HepG2 (cell line): ENCODE results near the gene PPP1R18. TPM values are rescaled to one million over a fixed set of nuclear protein-coding genes. Genes with fewer than 3 reads are reported as not detected.

Source experiments
- ATRX ChIP-seq: sonication (generic); formaldehyde crosslinking; IDR thresholded peaks from 2 replicates; pipeline ENCODE4 v1.4.0; 2020; ENCODE audit warnings: missing genetic modification reagents, borderline replicate concordance
- BATF2 ChIP-seq: sonication (generic); formaldehyde crosslinking; IDR thresholded peaks from 2 replicates; pipeline ENCODE4 v1.8.0; 2022; ENCODE audit warnings: mild to moderate bottlenecking, missing genetic modification reagents, moderate library complexity
- FOXA1 ChIP-seq, 2 experiments: fragments of 450-650 bp in 1 of 2; sonication (generic) in 1 of 2; formaldehyde crosslinking in 1 of 2; IDR thresholded peaks; 2 replicates each; pipeline versions ENCODE4 v1.4.0 to v1.6.1; 2016 to 2020; ENCODE audit warnings: missing genetic modification reagents in 1 of 2
- GTF3A ChIP-seq: sonication (generic); formaldehyde crosslinking; conservative IDR thresholded peaks from 2 replicates; pipeline ENCODE4 v1.4.0; 2020; ENCODE audit warnings: mild to moderate bottlenecking, missing genetic modification reagents
- GZF1 ChIP-seq: sonication (generic); formaldehyde crosslinking; IDR thresholded peaks from 2 replicates; pipeline ENCODE4 v1.5.1; 2020; ENCODE audit warnings: mild to moderate bottlenecking, missing genetic modification reagents
- HIC2 ChIP-seq: sonication (generic); formaldehyde crosslinking; IDR thresholded peaks from 2 replicates; pipeline ENCODE4 v1.9.0; 2022; ENCODE audit warnings: low read depth, missing genetic modification reagents
- HNF4G ChIP-seq, 2 experiments: sonication (generic) in 1 of 2; formaldehyde crosslinking in 1 of 2; IDR thresholded peaks; 2 replicates each; pipeline versions ENCODE4 v1.4.0 to v1.6.1; 2011 to 2020; ENCODE audit warnings: borderline replicate concordance in 2 of 2, low read depth in 2 of 2, mild to moderate bottlenecking in 2 of 2, low read length in 1 of 2, missing genetic modification reagents in 1 of 2, moderate library complexity in 1 of 2
- JUNB ChIP-seq: sonication (generic); formaldehyde crosslinking; IDR thresholded peaks from 2 replicates; pipeline ENCODE4 v1.8.0; 2022; ENCODE audit warnings: missing genetic modification reagents, mild to moderate bottlenecking, borderline replicate concordance
- KDM1A ChIP-seq: IDR thresholded peaks from 2 replicates; pipeline ENCODE4 v1.6.1; 2016; ENCODE audit warnings: missing compliant biosample characterization
- MATR3 ChIP-seq: sonication (generic); formaldehyde crosslinking; IDR thresholded peaks from 2 replicates; pipeline ENCODE4 v1.4.0; 2020; ENCODE audit warnings: missing genetic modification reagents
- MIXL1 ChIP-seq: IDR thresholded peaks from 2 replicates; pipeline ENCODE4 v1.6.1; 2016
- MYNN ChIP-seq: sonication (generic); formaldehyde crosslinking; IDR thresholded peaks from 2 replicates; pipeline ENCODE4 v1.4.0; 2020; ENCODE audit warnings: mild to moderate bottlenecking, low read depth, missing genetic modification reagents
- NR2F2 ChIP-seq: IDR thresholded peaks from 2 replicates; pipeline ENCODE4 v1.6.1; 2012; ENCODE audit warnings: low read depth, inconsistent platforms, borderline replicate concordance
- PHF20 ChIP-seq: sonication (generic); formaldehyde crosslinking; IDR thresholded peaks from 2 replicates; pipeline ENCODE4 v1.5.0; 2020; ENCODE audit warnings: mild to moderate bottlenecking, missing genetic modification reagents
- SMARCE1 ChIP-seq: fragments of 450-650 bp; IDR thresholded peaks from 2 replicates; pipeline ENCODE4 v1.6.1; 2017; ENCODE audit warnings: borderline replicate concordance
- SNAPC2 ChIP-seq: sonication (generic); formaldehyde crosslinking; IDR thresholded peaks from 2 replicates; pipeline ENCODE4 v1.8.1; 2022; ENCODE audit warnings: mild to moderate bottlenecking, missing genetic modification reagents
- STAT5B ChIP-seq: sonication (generic); formaldehyde crosslinking; IDR thresholded peaks from 2 replicates; pipeline ENCODE4 v1.4.0; 2020; ENCODE audit warnings: missing genetic modification reagents
- SYNCRIP ChIP-seq: fragments of 200-400 bp; formaldehyde crosslinking; IDR thresholded peaks from 2 replicates; pipeline ENCODE4 v1.6.1; 2018; ENCODE audit warnings: mild to moderate bottlenecking, low read depth, low read length; ENCODE audit not compliant: insufficient read depth
- XBP1 ChIP-seq: sonication (generic); formaldehyde crosslinking; IDR thresholded peaks from 2 replicates; pipeline ENCODE4 v1.5.0; 2020; ENCODE audit warnings: missing genetic modification reagents
- ZFY ChIP-seq: sonication (generic); formaldehyde crosslinking; IDR thresholded peaks from 2 replicates; pipeline ENCODE4 v1.4.0; 2020; ENCODE audit warnings: missing genetic modification reagents
- ZNF10 ChIP-seq: sonication (generic); formaldehyde crosslinking; IDR thresholded peaks from 2 replicates; pipeline ENCODE4 v1.4.0; 2020; ENCODE audit warnings: mild to moderate bottlenecking, low read depth, missing genetic modification reagents, borderline replicate concordance
- ZNF234 ChIP-seq: sonication (generic); formaldehyde crosslinking; conservative IDR thresholded peaks from 2 replicates; pipeline ENCODE4 v1.5.1; 2020; ENCODE audit warnings: mild to moderate bottlenecking, missing genetic modification reagents
- ZNF326 ChIP-seq: sonication (generic); formaldehyde crosslinking; IDR thresholded peaks from 2 replicates; pipeline ENCODE4 v1.4.0; 2020; ENCODE audit warnings: missing genetic modification reagents, borderline replicate concordance
- ZNF335 ChIP-seq: sonication (generic); formaldehyde crosslinking; IDR thresholded peaks from 2 replicates; pipeline ENCODE4 v1.4.0; 2020; ENCODE audit warnings: missing genetic modification reagents
- ZNF468 ChIP-seq: sonication (generic); formaldehyde crosslinking; IDR thresholded peaks from 2 replicates; pipeline ENCODE4 v1.8.0; 2022; ENCODE audit warnings: mild to moderate bottlenecking, moderate library complexity, missing genetic modification reagents
- ZNF543 ChIP-seq: sonication (generic); formaldehyde crosslinking; IDR thresholded peaks from 2 replicates; pipeline ENCODE4 v1.4.0; 2020; ENCODE audit warnings: mild to moderate bottlenecking, missing genetic modification reagents
- ZNF546 ChIP-seq: sonication (generic); formaldehyde crosslinking; conservative IDR thresholded peaks from 2 replicates; pipeline ENCODE4 v1.8.1; 2023; ENCODE audit warnings: mild to moderate bottlenecking, missing genetic modification reagents
- ZNF607 ChIP-seq: sonication (generic); formaldehyde crosslinking; IDR thresholded peaks from 2 replicates; pipeline ENCODE4 v1.5.1; 2020; ENCODE audit warnings: missing genetic modification reagents, mild to moderate bottlenecking, borderline replicate concordance
- polyA plus RNA-seq, 8 experiments: library from polyadenylated mRNA; depleted of rRNA in 3 of 8; stranded (reverse) in 7 of 8; unstranded in 1 of 8; fragments of >200 nt; fragmentation: Illumina TruSeq in 4 of 8; extraction: Trizol in 4 of 8; gene quantifications; 2 replicates each; pipeline versions ENCODE4 v1.2.1 to v1.2.3, GENCODE V29; 2011 to 2016; ENCODE audit warnings: low read depth in 4 of 8, missing spikeins in 1 of 8, mixed read lengths in 1 of 8; ENCODE audit not compliant: insufficient read depth in 1 of 8
- total RNA-seq, 5 experiments: library from RNA; depleted of rRNA; stranded (reverse); fragments of >200 nt; fragmentation: Illumina TruSeq; extraction: Trizol; gene quantifications; 2 replicates each; pipeline ENCODE4 v1.2.3, GENCODE V29; 2016; ENCODE audit warnings: low read depth in 1 of 5

PPP1R18 gene
- total and polyA plus RNA-seq, 2 of the 13 experiments (the other 11 are each of a cell fraction or from before 2014, with no cell fraction given) = 4.9 to 9.2 TPM

- TF ChIP-seq ZNF468 (CRISPR knock-in tag) = no peak
- no peak for TF ChIP-seq ZNF10
- peak; percentile 80 for TF ChIP-seq ZNF335 (CRISPR knock-in tag)
- TF ChIP-seq ZNF326 (CRISPR knock-in tag) = no peak
- no peak for TF ChIP-seq SMARCE1
- TF ChIP-seq PHF20 (CRISPR knock-in tag) = peak; percentile 90
- TF ChIP-seq JUNB (CRISPR knock-in tag) = peak; percentile 66; the same call in 1 of the 2 replicates
- peak; percentile 54; the same call in 1 of the 2 replicates for TF ChIP-seq XBP1 (CRISPR knock-in tag)
- TF ChIP-seq ATRX (CRISPR knock-in tag) = no peak; the same call in 1 of the 2 replicates
- TF ChIP-seq ZNF546 (CRISPR knock-in tag) = peak; percentile 85
- no peak for TF ChIP-seq FOXA1 (IDR thresholded peaks at IDR 0.05)
- peak; percentile 57; the same call in 1 of the 2 replicates for TF ChIP-seq FOXA1 (CRISPR knock-in tag; IDR thresholded peaks at IDR 0.05)
- no peak; the same call in none of the 2 replicates for TF ChIP-seq MYNN (CRISPR knock-in tag)
- TF ChIP-seq NR2F2 = peak; percentile 14; the same call in 1 of the 2 replicates
- peak; percentile 99 for TF ChIP-seq MIXL1 (CRISPR knock-in tag)
- peak; percentile 97 for TF ChIP-seq SNAPC2
- peak; percentile 91; the same call in 1 of the 2 replicates for TF ChIP-seq BATF2 (CRISPR knock-in tag)
- no peak; the same call in 1 of the 2 replicates for TF ChIP-seq ZNF543 (CRISPR knock-in tag)
- TF ChIP-seq KDM1A = no peak
- TF ChIP-seq ZNF607 (CRISPR knock-in tag) = peak; percentile 78; the same call in 1 of the 2 replicates
- TF ChIP-seq GTF3A (CRISPR knock-in tag) = peak; percentile 86; the same call in 1 of the 2 replicates
- TF ChIP-seq MATR3 (CRISPR knock-in tag) = no peak
- TF ChIP-seq ZNF234 (CRISPR knock-in tag) = peak; percentile 19; the same call in 1 of the 2 replicates
- TF ChIP-seq HIC2 (CRISPR knock-in tag) = peak; percentile 4; the same call in 1 of the 2 replicates
- peak; percentile 83 for TF ChIP-seq ZFY (CRISPR knock-in tag)
- peak; percentile 93 for TF ChIP-seq STAT5B (CRISPR knock-in tag)
- no peak for TF ChIP-seq SYNCRIP
- peak; percentile 61; the same call in 1 of the 2 replicates for TF ChIP-seq GZF1 (CRISPR knock-in tag)
- TF ChIP-seq HNF4G (IDR thresholded peaks at IDR 0.05; ENCODE audit: borderline replicate concordance, low read depth, low read length) = no peak
- peak; percentile 69 for TF ChIP-seq HNF4G (CRISPR knock-in tag; IDR thresholded peaks at IDR 0.05; ENCODE audit: borderline replicate concordance, low read depth)
These were observed 30.8 kb upstream of the PPP1R18 start, which contains the start of gene MDC1 (continued) for GRCh38 chr6:30717129-30717844.
